Measurements from ENCODE around the gene WDR75. TPM values are rescaled to one million over a fixed set of nuclear protein-coding genes. Genes with fewer than 3 reads are reported as not detected.

The WDR75 gene
- total and polyA plus RNA-seq, 2 of the 13 experiments (the other 11 are each of a cell fraction or from before 2014, with no cell fraction given), result 63.0 to 74.1 TPM

- TF ChIP-seq SIN3A (IDR thresholded peaks at IDR 0.05; ENCODE audit: borderline replicate concordance, low read depth, low read length), result peak; percentile 54; the same call in 1 of the 2 replicates
- TF ChIP-seq ZNF644 (CRISPR knock-in tag; IDR thresholded peaks at IDR 0.05; ENCODE audit: low read depth), result no peak
- peak; percentile 37; the same call in 1 of the 2 replicates for TF ChIP-seq BRCA1 (CRISPR knock-in tag; IDR thresholded peaks at IDR 0.05)
- TF ChIP-seq SMAD9 (CRISPR knock-in tag; IDR thresholded peaks at IDR 0.05), result no peak
- TF ChIP-seq SP1 (IDR thresholded peaks at IDR 0.05), result no peak
- TF ChIP-seq SP1 (CRISPR knock-in tag; IDR thresholded peaks at IDR 0.05), result 0 out of 2 replicates have a peak, but pooled peaks have one; percentile 40
- no peak for TF ChIP-seq HOXA9 (CRISPR knock-in tag; IDR thresholded peaks at IDR 0.05; ENCODE audit: borderline replicate concordance)
- no peak for TF ChIP-seq ZNF660 (CRISPR knock-in tag; IDR thresholded peaks at IDR 0.05; ENCODE audit: borderline replicate concordance, low read depth)
- peak; percentile 44; the same call in 1 of the 2 replicates for TF ChIP-seq MLX (CRISPR knock-in tag; IDR thresholded peaks at IDR 0.05)
- no peak for TF ChIP-seq DNMT1 (CRISPR knock-in tag; IDR thresholded peaks at IDR 0.05)
- no peak for TF ChIP-seq SYNCRIP (IDR thresholded peaks at IDR 0.05; ENCODE audit: insufficient read depth, low read depth, low read length)
- TF ChIP-seq ZNF781 (CRISPR knock-in tag; IDR thresholded peaks at IDR 0.05; ENCODE audit: borderline replicate concordance, not compliant biosample characterization), result peak; percentile 33
- peak; percentile 82; the same call in 1 of the 2 replicates for TF ChIP-seq SIN3B (IDR thresholded peaks at IDR 0.05; ENCODE audit: low read length)
- TF ChIP-seq KDM4B (CRISPR knock-in tag; IDR thresholded peaks at IDR 0.05), result peak; percentile 45
- TF ChIP-seq ATF5 (CRISPR knock-in tag; IDR thresholded peaks at IDR 0.05; ENCODE audit: low read depth), result peak; percentile 16; the same call in 1 of the 2 replicates
- TF ChIP-seq SAFB2 (CRISPR knock-in tag; IDR thresholded peaks at IDR 0.05; ENCODE audit: borderline replicate concordance, low read depth), result no peak
- TF ChIP-seq ZFP37 (CRISPR knock-in tag; IDR thresholded peaks at IDR 0.05; ENCODE audit: borderline replicate concordance), result peak; percentile 85; the same call in 1 of the 2 replicates
- TF ChIP-seq KLF11 (CRISPR knock-in tag; IDR thresholded peaks at IDR 0.05), result 0 out of 2 replicates have a peak, but pooled peaks have one; percentile 20
- TF ChIP-seq ARNT2 (CRISPR knock-in tag; IDR thresholded peaks at IDR 0.05; ENCODE audit: low read depth), result no peak
- 0 out of 2 replicates have a peak, but pooled peaks have one; percentile 41 for TF ChIP-seq JUN (CRISPR knock-in tag; IDR thresholded peaks at IDR 0.05)
- no peak for TF ChIP-seq ARID3A (IDR thresholded peaks at IDR 0.05; ENCODE audit: low read depth, low read length)
- peak; percentile 81 for TF ChIP-seq ELF3 (CRISPR knock-in tag; IDR thresholded peaks at IDR 0.05)
- peak; percentile 90; the same call in 1 of the 2 replicates for TF ChIP-seq ZNF704 (CRISPR knock-in tag; IDR thresholded peaks at IDR 0.05; ENCODE audit: borderline replicate concordance)
- no peak for TF ChIP-seq CCDC6 (CRISPR knock-in tag; IDR thresholded peaks at IDR 0.05)
- TF ChIP-seq ZNF83 (CRISPR knock-in tag; IDR thresholded peaks at IDR 0.05; ENCODE audit: borderline replicate concordance), result no peak
- peak; percentile 72; the same call in 1 of the 2 replicates for TF ChIP-seq FOXK2 (IDR thresholded peaks at IDR 0.05)
- TF ChIP-seq ZNF343 (CRISPR knock-in tag; IDR thresholded peaks at IDR 0.05), result no peak
- peak; percentile 92 for TF ChIP-seq THAP11 (CRISPR knock-in tag; IDR thresholded peaks at IDR 0.05)
Observed at GRCh38 chr2:189440947-189441708, at the start of gene WDR75 (continued).
